Upper lobe of left lung (tissue), 4 donors: ENCODE results near the gene ZNF142.

Experiments
- EP300 ChIP-seq, 4 donors: sonication (generic); formaldehyde crosslinking; IDR thresholded peaks; one replicate each; pipeline ENCODE4 v1.5.1; 2017; ENCODE audit warnings: antibody characterized with exemption in 4 of 4, control low read depth in 2 of 4
- POLR2A ChIP-seq, 4 donors: fragments of 450-650 bp; IDR thresholded peaks; one replicate each; pipeline ENCODE4 v1.5.1; 2016 to 2017; ENCODE audit warnings: antibody characterized with exemption in 4 of 4, mild to moderate bottlenecking in 2 of 4
- POLR2AphosphoS5 ChIP-seq, 2 donors: sonication (generic); formaldehyde crosslinking; IDR thresholded peaks; one replicate each; pipeline ENCODE4 v1.5.1; 2017; ENCODE audit warnings: antibody characterized with exemption in 2 of 2
- TF ChIP-seq, protein P1 (sequence below), 6 experiments: fragments of 450-650 bp in 4 of 6; fragments of 200-600 bp in 2 of 6; sonication (generic) in 2 of 6; IDR thresholded peaks; one replicate each; pipeline ENCODE4 v1.5.1; 2016 to 2019; ENCODE audit warnings: antibody characterized with exemption in 6 of 6

DNA sequence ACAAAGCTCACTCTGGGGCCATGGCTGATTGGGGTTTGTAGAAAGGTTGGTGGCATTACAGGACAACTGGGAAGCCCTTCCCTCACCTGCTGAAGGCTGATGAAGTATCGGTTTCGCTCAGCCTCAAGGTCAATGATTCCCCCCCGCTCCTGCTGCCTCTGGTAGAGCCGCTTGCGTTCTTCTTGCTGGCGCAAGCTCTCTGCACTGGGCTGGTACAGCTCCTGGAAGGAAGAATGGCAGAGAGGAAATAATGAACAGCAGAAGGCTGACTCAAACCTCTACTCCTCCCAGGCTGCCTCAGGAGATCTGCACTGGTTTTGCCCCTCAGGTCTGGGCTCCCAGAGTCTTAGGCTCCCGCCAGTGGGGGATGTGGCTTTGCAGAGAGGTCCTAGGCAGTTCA lies 5.2 kb upstream of the ZNF142 start:
- TF ChIP-seq, protein P1, sequence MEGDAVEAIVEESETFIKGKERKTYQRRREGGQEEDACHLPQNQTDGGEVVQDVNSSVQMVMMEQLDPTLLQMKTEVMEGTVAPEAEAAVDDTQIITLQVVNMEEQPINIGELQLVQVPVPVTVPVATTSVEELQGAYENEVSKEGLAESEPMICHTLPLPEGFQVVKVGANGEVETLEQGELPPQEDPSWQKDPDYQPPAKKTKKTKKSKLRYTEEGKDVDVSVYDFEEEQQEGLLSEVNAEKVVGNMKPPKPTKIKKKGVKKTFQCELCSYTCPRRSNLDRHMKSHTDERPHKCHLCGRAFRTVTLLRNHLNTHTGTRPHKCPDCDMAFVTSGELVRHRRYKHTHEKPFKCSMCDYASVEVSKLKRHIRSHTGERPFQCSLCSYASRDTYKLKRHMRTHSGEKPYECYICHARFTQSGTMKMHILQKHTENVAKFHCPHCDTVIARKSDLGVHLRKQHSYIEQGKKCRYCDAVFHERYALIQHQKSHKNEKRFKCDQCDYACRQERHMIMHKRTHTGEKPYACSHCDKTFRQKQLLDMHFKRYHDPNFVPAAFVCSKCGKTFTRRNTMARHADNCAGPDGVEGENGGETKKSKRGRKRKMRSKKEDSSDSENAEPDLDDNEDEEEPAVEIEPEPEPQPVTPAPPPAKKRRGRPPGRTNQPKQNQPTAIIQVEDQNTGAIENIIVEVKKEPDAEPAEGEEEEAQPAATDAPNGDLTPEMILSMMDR (IDR thresholded peaks at IDR 0.05) = no peak
- TF ChIP-seq EP300 (IDR thresholded peaks at IDR 0.05) (no peak), POLR2A (IDR thresholded peaks at IDR 0.05) (no peak), POLR2AphosphoS5 (IDR thresholded peaks at IDR 0.05) (no peak)
